HCT116 (cell line): ENCODE measurements around the gene CSK. TPM values are rescaled to one million over a fixed set of nuclear protein-coding genes. Genes with fewer than 3 reads are reported as not detected.

Experiments
- ATAC-seq: fragments of 200-7000 bp; cut with Tn5 transposase; 2 replicates; pipeline ENCODE4 v1.9.1; 2020; ENCODE audit warnings: mild to moderate bottlenecking, moderate library complexity
- BruUV-seq: library from RNA; stranded (reverse); fragments of 400-500 nt; replicated peaks from 2 replicates; lab custom pipeline; 2021; lab: Mats Ljungman, UMichigan
- CTCF ChIA-PET: fragments of 300-600 bp; sonication (Branson Sonifier 250); formaldehyde crosslinking; loops from one replicate; lab custom pipeline; 2021; ENCODE audit warnings: antibody characterized with exemption; lab: Charles Lee
- POLR2A ChIA-PET: fragments of 300-600, 350-600 bp; sonication (Branson Sonifier 250); formaldehyde crosslinking; loops from one replicate; lab custom pipeline; 2021; ENCODE audit warnings: antibody characterized with exemption; lab: Charles Lee
- RAD21 ChIA-PET, 2 experiments: fragments of 300-600 bp; sonication (Branson Sonifier 250); formaldehyde crosslinking; loops; one replicate each; lab custom pipeline; 2023; ENCODE audit warnings: low total read pairs in 2 of 2; ENCODE audit not compliant: uncharacterized antibody in 2 of 2, unreplicated experiment in 2 of 2, low non-redundant PET in 1 of 2; lab: Charles Lee
- DNase-seq: peaks from one replicate; pipeline ENCODE4 v3.0.0-alpha.2; 2010; ENCODE audit warnings: low read depth, low spot score
- H2AFZ ChIP-seq: fragments of 200-600 bp; shearing (Covaris generic), sonication (generic); 2 replicates; pipeline ENCODE4 v1.6.1; 2017; ENCODE audit warnings: low read depth, mixed run types, mixed read lengths, antibody characterized with exemption, low read length; ENCODE audit not compliant: poor library complexity, severe bottlenecking
- H3K27ac ChIP-seq: 2 replicates; pipeline ENCODE4 v1.5.1; 2012; ENCODE audit warnings: low read depth, low read length
- H3K27me3 ChIP-seq: fragments of 200-600 bp; sonication (generic); 2 replicates; pipeline ENCODE4 v1.6.1; 2016; ENCODE audit warnings: mixed run types, low read length, mixed read lengths; ENCODE audit not compliant: insufficient read depth
- H3K36me3 ChIP-seq, 2 experiments: fragments of 200-500 bp in 1 of 2; fragments of 200-600 bp in 1 of 2; sonication (Bioruptor generic) in 1 of 2; sonication (generic) in 1 of 2; 2 replicates each; pipeline versions ENCODE4 v1.5.1 to v1.6.1; 2014 to 2016; ENCODE audit warnings: low read length in 2 of 2, inconsistent platforms in 1 of 2, mixed read lengths in 1 of 2, mixed run types in 1 of 2; ENCODE audit not compliant: insufficient read depth in 2 of 2, control insufficient read depth in 1 of 2
- H3K4me1 ChIP-seq, 2 experiments: fragments of 200-600 bp in 1 of 2; sonication (generic) in 1 of 2; 2 replicates each; pipeline versions ENCODE4 v1.5.1 to v1.6.1; 2012 to 2017; ENCODE audit warnings: low read length in 2 of 2, inconsistent platforms in 1 of 2, mild to moderate bottlenecking in 1 of 2, mixed read lengths in 1 of 2, mixed run types in 1 of 2, moderate library complexity in 1 of 2; ENCODE audit not compliant: insufficient read depth in 2 of 2, control insufficient read depth in 1 of 2
- H3K4me2 ChIP-seq: fragments of 200-600 bp; sonication (generic); 2 replicates; pipeline ENCODE4 v1.6.1; 2017; ENCODE audit warnings: mixed run types, low read length, mixed read lengths
- H3K4me3 ChIP-seq, 2 experiments: fragments of 200-600 bp in 1 of 2; sonication (generic) in 1 of 2; replicated peaks in 1 of 2; 2 replicates each; pipeline ENCODE4 v1.5.1; 2011 to 2016; ENCODE audit warnings: low read length in 2 of 2, control low read depth in 1 of 2, low read depth in 1 of 2, mild to moderate bottlenecking in 1 of 2, mixed read lengths in 1 of 2, mixed run types in 1 of 2
- H3K79me2 ChIP-seq: fragments of 200-600 bp; sonication (generic); 2 replicates; pipeline ENCODE4 v1.6.1; 2017; ENCODE audit warnings: mild to moderate bottlenecking, mixed run types, low read length, moderate library complexity, mixed read lengths; ENCODE audit not compliant: insufficient read depth
- H3K9ac ChIP-seq: fragments of 200-600 bp; sonication (generic); 2 replicates; pipeline ENCODE4 v1.6.1; 2016; ENCODE audit warnings: low read length, mixed read lengths
- H3K9me2 ChIP-seq: fragments of 200-600 bp; sonication (generic), shearing (Covaris generic); 2 replicates; pipeline ENCODE4 v1.6.1; 2017; ENCODE audit warnings: mixed run types, mild to moderate bottlenecking, moderate library complexity; ENCODE audit not compliant: insufficient read depth
- H3K9me3 ChIP-seq, 2 experiments: fragments of 200-500 bp in 1 of 2; fragments of 200-600 bp in 1 of 2; sonication (Bioruptor generic) in 1 of 2; sonication (generic) in 1 of 2; 2 replicates each; pipeline ENCODE4 v1.6.1; 2014 to 2017; ENCODE audit warnings: low read length in 2 of 2, mixed read lengths in 2 of 2, inconsistent platforms in 1 of 2, low read depth in 1 of 2, mild to moderate bottlenecking in 1 of 2, mixed run types in 1 of 2, moderate library complexity in 1 of 2; ENCODE audit not compliant: control insufficient read depth in 1 of 2, insufficient read depth in 1 of 2
- H4K20me1 ChIP-seq: fragments of 200-600 bp; sonication (generic), shearing (Covaris generic); 2 replicates; pipeline ENCODE4 v1.6.1; 2017; ENCODE audit warnings: mixed run types, mild to moderate bottlenecking, moderate library complexity; ENCODE audit not compliant: insufficient read depth
- CTCF ChIP-seq, 3 experiments: fragments of 200-600 bp in 1 of 3; sonication (generic) in 1 of 3; IDR thresholded peaks in 2 of 3; conservative IDR thresholded peaks in 1 of 3; 2 replicates each; pipeline ENCODE4 v1.5.1; 2012 to 2017; ENCODE audit warnings: low read depth in 2 of 3, low read length in 2 of 3, antibody characterized with exemption in 1 of 3, borderline replicate concordance in 1 of 3, control low read depth in 1 of 3, mild to moderate bottlenecking in 1 of 3, mixed read lengths in 1 of 3, mixed run types in 1 of 3, moderate library complexity in 1 of 3; ENCODE audit not compliant: insufficient read depth in 1 of 3
- REST ChIP-seq: IDR thresholded peaks from 2 replicates; pipeline ENCODE4 v1.6.1; 2012; ENCODE audit warnings: low read depth
- ZNF274 ChIP-seq: fragments of 200-500 bp; sonication (Bioruptor generic); IDR thresholded peaks from 2 replicates; pipeline ENCODE4 v1.6.1; 2014; ENCODE audit warnings: mild to moderate bottlenecking, low read depth, low read length, inconsistent platforms
- intact Hi-C: fragments of 100-400 bp; cut with micrococcal nuclease; formaldehyde crosslinking; loops from 2 replicates; pipeline ENCODE4 v1.10.0; 2022
- total RNA-seq: library from RNA; stranded (reverse); gene quantifications from one replicate; pipeline ENCODE4 v1.2.1, GENCODE V29; 2021; ENCODE audit not compliant: unreplicated experiment

CSK gene
- total RNA-seq, 1 experiment from 2014 or later: 72.2 TPM

GRCh38 chr15:74758736-74759135 is 23.1 kb upstream of the CSK start (continued):
- TF ChIP-seq REST: no peak
- TF ChIP-seq ZNF274: no peak
- TF ChIP-seq CTCF (IDR thresholded peaks at IDR 0.05 in 2 of 3, conservative IDR thresholded peaks at IDR 0.05 in 1 of 3; ENCODE audit: borderline replicate concordance in 1 of 3, insufficient read depth in 1 of 3, low read depth in 2 of 3, low read length in 2 of 3): no peak

GRCh38 chr15:74762791-74763150 is 19.1 kb upstream of the CSK start:
- no peaks in the 10 kb centered on the region for H3K36me3 ChIP-seq
- RAD21 ChIA-PET: no interaction called here
- no peak for ATAC-seq
- H4K20me1 ChIP-seq: no peaks in the 10 kb centered on the region
- no peaks in the 10 kb centered on the region for H3K79me2 ChIP-seq
- TF ChIP-seq ZNF274: no peak
- CTCF ChIA-PET: interaction anchor here (0.8 kb wide), 1 partner anchor 10 kb away, joined by 3 read pairs; no protein-coding TSS in a partner anchor
- H3K4me3 ChIP-seq: no peak overlapping the region
- H3K27ac ChIP-seq: no peak overlapping the region
- no peaks in the 10 kb centered on the region for H3K4me1 ChIP-seq
- POLR2A ChIA-PET: no interaction called here
- no peaks in the 10 kb centered on the region for H3K27me3 ChIP-seq
- no peak overlapping the region for H2AFZ ChIP-seq
- BruUV-seq: no TSS peak
- no peak overlapping the region for H3K4me2 ChIP-seq
- H3K9me3 ChIP-seq: no peaks in the 10 kb centered on the region
- intact Hi-C loops: no loop called here
- no peak for DNase-seq
- no peak overlapping the region for H3K9ac ChIP-seq
- no peaks in the 10 kb centered on the region for H3K9me2 ChIP-seq
